Stimulated activated CD8-positive, alpha-beta memory T cell treated with anti-CD3 and anti-CD28 coated beads, Interleukin-15, amount 100 ng/mL, for 1 hour (primary cell): ENCODE data around the gene IMPDH1.
A peak's percentile ranks its signal among the peaks of the same experiment; 100 is the strongest.

ENCODE experiments used
- DNase-seq: peaks from one replicate; pipeline ENCODE4 v3.0.0-alpha.2; 2020; ENCODE audit warnings: low read depth

The IMPDH1 gene

DNA sequence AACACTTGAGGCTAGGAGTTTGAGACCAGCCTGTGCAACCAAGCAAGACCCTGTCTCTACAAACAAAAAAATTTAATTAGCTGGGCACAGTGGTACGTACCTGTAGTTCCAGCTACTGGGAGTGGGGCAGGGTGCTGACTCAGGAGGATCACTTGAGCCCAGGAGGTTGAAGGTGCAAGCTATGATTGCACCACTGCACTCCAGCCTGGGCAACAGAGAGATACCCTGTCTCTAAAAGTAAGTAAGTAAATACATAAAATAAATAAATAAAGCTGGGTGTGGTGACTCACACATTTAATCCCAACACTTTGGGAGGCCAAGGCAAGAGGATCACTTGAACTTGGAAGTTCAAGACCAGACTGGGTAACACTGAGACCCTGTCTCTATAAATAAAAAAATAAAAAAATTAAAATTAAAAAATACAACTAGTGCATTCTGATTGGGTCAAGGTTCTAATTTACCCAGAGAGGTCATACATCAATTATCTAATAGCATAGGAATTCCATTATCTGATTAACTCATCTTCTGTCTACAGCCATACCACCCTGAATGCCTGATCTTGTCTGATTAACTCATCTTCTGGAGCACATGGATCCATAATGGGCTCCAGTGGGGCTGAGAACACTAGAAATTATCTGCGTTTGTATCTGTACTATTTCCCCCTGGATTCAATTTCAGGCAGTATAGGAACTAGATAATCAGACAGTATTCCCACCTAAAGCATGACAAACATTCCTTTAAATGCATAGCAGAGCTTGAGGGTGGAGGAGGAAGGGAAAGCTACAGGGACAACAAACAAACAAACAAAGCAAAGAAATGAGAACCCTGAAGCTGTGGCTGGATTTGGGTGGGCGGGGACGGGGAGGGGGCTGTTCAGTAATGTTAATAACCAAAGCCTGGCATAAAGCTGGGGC is 24.9 kb upstream of the IMPDH1 start:
- no peak for DNase-seq

DNA sequence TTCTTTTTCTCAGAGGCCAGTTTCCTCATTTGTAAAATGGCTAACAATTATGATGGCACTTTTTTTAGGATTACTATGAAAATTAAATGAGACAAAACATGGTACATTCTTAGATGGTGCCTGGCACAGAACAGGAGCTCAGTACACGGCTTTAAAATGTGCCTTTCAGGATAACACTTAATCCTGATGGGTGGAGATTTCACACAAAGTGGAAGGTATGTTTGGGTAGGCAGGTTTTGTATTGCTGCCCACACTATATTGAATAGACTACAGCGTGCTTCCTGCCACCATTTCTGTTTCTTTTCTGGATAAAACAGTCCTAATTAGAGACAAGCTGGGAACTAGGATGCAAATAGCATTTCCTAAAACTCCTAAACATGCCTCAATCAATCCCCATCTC is 22.0 kb upstream of the IMPDH1 start:
- DNase-seq, result no peak

DNA sequence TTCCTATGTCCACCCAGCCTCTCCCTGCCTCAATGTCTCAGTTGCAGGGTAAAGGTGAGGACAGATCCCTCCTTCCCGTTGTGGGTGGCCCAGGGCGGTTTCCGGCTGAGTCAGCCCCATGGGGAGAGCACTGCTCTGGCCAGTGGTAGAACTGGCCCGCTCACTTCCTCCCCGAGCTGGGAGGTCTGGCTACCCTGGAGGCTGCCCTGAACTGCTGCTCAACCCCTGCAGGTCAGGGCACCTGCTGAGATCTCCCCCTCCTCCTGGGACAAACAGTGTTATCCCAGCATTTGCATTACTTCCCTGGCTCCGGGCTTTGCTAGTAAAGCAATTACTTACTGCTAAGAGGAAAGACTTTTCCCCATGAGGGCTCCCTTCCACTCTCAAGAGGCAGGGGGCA is 21.4 kb upstream of the IMPDH1 start:
- no peak for DNase-seq

DNA sequence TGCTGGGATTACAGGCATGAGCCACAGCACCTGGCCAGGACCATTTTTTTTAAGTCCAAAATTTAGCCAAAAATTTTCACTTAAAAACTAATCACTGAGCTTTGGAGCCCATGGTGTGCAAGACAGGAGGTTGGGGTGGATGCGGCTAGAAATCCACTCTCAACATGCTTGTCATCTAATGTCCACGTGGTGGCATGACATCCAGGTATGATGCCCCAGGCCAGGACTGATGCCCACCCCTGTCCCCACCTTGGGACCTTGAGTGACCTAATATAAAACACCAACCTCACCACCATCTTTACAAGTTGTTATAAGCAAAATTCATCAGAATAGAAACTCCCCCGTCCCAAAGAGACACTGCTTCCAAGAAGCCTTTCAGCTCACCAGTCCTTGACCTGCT is 20.4 kb upstream of the IMPDH1 start:
- no peak for DNase-seq

DNA sequence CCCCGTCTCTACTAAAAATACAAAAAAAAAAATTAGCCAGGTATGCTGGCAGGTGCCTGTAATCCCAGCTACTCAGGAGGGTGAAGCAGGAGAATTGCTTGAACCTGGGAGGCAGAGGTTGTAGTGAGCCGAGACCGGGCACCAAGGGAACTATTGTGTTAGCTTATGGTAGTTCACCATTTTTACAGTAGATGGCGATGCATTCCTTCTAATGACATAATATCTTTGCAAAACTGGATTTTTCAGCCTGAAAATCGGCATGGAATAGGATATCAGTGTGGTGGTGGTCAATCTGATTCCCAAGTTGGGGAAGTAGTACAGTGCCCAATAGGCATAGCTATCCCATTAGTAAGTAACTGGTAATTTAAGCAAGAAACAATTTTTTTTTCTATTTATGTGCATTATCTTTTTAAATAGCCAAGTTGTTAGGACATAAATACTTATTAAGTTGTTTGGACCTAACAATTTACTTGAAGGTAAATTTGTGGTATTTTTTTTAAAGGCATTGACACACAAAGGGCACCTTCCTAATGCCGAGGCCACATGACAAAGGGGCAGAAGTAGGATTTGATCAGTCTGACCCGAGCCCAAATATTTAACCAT is 17.6 kb upstream of the IMPDH1 start:
- DNase-seq, result no peak

DNA sequence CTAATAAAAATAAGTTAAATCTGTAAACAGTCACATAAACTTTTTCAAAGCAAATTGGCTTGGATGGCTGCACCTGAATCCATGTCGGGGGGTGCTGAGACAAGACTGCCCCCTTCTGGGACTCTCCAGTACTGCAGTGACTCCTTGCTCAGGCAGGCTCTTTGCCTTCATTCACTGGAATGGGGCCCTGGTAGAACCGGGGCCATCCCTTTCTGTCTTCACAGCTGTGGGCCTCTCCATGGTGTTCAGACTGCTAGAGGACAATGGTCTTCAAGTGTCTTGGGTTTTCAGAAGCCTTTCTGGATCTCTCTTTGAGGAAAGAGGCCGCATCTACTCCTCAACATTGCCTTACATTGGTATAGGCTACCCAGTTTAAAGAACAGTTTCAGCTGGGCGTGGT is 16.1 kb upstream of the IMPDH1 start:
- peak; percentile 82 for DNase-seq

DNA sequence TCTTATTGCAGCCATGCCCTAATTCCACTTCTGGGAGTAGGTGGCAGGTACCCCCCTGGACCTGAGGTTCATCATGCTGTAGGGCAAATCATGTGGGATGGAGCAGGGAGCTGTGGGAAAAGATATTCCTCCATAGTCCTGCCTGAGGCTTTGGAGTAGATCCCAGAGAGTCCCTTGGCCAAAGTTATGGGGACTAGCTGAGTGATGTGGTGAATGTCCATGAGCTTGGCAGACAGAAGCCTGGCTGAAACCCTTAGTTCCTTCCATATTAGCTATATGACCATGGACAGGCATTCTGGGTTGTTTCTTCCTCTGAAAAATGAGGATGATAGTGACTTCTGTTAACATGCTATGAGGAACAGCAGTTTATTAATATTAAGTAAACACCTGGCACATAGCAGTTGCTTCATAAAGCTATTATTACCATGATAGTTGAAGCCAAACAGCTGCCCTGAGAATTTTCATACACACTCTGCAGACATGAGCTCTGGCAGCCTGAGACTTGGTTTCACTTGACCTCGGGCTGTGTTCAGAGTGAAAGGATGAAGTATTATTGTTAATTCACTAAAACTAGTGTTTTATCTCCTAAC is 15.0 kb upstream of the IMPDH1 start:
- DNase-seq, result no peak

DNA sequence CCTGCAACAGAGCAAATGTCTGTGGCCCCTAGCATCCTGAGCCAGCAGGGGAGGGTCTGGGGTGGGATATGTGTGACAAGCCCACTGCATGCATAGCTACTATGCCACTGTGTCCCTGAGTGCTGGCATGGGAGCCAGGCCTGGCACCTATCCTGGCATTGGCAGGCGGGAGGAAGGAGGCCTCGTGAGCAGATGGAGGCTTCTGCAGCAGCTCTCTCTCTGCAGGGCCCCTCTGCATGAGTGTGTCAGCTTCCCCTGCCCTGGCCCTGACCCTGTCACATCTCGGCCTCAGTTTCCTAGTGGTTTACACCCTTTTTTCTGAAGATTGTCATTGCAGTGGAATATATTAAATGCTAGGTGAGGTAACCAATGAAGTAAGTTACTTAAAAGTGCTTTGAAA is 13.1 kb upstream of the IMPDH1 start:
- DNase-seq, result no peak

DNA sequence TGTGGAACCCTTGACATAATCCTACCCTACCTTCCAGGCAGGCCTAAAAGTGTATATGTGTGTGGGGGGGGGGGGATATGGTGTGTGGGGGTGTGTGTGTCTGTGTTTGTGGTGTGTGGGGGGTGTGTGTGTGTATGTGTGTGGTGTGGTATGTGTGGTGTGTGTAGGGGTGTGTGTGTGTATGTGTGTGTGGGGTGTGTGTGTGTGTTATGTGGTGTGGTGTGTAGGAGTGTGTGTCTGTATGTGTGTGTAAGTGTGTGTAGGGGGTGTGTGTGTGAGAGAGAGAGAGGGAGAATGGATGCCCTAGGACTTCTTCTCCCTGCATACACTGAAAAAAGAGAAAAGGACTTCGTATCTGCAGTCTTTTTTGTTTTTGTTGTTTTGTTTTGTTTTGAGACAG is 12.3 kb upstream of the IMPDH1 start:
- no peak for DNase-seq

DNA sequence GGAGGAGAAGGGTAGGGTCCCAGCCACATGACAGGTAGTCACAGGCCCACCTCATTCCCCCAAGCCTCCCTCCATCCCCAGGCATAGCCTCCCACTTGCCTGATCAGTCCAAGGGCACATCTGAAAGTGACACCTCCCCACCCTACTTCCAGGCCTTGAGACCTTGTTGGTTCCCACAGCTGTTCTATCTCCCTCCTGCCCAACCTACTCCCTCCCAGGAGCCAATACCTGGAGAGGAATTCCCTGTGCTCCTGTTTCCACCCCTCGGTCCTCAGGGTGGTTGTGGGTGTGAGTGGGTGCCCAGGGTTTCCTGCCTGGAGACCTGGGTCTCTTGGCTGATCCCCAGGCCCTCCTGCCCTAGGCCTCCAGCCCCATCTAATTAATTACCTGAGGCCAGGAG is 11.6 kb upstream of the IMPDH1 start:
- DNase-seq, result no peak

DNA sequence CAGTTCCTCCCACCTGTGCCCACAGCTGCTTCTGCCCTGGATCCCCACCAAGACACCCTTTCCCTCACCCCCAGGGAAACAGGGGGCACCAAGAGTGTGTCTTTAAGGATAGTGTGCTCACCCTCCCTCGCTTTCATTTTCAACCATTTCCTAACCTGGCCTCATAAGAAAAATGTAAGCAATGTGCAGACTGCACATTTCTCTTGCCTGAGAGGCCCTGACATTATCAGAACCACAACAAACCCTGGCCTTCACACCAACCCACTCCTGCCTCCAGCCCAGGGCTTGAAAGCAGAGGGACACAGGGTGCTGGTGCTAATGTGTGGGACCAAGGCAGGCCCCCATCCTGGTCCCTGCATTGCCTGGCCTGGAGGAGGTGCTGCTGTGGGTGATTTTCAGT is 11.0 kb upstream of the IMPDH1 start:
- DNase-seq, result no peak

DNA sequence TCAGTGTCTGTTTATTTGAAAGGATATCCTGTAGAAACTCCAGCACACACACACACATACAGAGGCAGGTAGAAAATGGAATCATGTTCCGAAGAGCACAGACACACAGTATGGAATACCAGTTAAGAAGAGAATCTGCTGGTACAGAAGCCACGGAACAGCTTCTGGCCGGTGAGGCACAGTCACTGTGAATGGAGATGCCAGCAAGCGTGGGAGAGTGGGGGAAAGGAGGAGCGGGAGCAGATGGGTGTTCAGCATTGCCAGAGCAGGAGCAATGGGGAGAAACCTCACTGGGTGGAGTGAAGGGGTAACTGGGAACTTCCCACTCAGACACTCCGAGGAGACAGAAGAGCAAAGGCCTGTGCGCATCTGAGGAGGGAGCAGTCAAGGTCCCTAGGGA is 9.5 kb upstream of the IMPDH1 start:
- DNase-seq, result no peak

DNA sequence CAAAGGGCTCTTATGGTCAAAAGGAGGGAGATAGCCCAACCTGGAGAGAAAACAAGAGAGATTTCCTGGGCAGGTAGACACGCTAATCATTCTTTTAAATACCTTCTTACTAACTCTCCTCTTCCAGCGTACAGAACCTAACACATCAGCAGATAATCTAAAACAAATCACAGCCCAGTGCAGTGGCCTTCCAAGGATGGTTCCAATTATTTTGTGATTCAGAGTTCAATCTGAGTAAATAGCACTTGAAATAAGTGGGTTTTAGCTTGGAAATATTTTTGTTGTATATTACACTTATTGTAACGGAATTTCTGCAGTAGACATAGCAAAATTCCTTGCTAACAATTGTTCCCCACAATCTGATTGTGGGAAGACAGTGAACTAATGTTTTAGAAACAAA is 7.3 kb upstream of the IMPDH1 start:
- DNase-seq, result no peak

DNA sequence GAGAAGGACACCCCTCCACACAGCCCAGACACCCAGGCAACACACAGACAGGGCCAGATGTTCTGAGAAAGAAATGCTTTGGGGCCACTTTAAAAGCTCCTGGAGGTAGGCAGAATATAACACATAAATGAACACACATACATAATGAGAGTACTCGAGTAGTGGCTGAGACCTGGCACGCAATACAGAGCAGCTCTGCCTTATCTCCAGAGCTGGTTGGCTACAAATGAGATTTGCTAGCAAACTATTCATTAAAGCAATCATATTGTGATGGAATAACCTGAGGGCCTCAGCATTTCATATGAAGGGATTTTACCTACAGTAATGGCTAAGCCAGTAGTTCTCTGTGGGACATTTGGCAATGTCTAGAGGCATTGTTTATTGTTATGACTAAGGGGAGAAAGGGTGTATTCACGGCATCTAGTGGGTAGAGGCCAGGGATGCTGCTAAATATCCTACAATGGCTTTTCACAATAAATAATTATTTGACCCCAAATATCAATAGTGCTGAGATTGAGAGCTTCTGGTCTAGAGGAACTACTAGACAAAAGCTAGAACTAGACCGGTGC is 5.5 kb upstream of the IMPDH1 start:
- DNase-seq, result no peak

DNA sequence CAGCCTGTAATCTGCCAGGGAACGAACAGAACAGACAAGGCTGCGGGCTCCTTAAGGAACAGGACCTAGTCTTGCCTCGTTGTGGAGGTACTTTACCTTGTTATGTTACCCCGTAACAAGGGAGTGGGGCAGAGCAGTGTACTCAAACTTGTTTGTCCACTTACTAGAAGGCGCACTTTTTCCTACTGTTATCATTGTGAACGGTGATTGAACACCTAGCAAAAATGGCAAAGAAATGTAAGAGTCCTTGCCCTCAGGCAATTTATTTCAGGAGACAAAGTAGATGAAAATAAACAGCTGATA is 620 bp upstream of the IMPDH1 start:
- DNase-seq, result no peak

DNA sequence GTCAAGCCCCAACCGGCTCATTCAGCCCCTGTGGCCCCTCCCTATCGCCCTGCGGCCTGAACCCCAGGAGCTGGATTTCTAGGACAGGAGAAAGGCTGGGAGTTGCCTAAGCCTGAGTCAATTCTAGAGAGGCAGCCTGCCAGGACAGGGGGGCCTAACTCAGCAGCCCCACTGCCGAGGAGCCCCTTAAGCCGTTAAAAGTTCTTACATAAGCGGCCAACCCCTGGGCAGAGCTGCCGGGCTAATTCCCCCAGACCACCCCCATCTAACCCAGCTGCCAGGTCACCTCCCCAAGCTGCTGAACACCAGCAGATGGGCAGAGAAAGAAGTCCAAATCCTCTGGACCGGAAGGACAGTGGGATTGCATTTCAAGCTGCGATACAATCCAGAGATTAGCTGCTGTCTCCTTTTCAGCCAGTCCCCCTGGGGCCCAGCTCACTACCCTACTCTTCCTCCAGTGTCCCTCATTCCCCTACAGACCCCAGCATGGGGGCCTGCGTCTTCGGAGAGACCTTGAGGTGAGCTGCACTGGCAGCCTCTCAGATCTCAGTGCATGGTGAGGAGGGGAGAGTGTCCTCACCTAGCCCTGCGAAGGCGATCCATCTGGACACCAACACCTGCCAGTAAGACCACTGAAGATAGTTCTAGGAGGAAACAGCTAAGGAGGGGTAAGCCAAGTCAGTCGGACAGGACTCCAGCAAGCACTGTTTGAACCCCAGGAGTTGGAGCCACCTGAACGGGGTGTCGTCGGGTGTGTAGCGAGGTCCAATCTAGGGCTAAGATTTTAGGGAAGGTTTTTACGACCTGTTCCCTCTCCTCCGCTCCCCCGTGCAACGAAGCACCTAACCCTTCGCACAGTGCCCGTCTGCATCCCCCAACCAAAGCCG is 830 bp downstream of the IMPDH1 start:
- no peak for DNase-seq

DNA sequence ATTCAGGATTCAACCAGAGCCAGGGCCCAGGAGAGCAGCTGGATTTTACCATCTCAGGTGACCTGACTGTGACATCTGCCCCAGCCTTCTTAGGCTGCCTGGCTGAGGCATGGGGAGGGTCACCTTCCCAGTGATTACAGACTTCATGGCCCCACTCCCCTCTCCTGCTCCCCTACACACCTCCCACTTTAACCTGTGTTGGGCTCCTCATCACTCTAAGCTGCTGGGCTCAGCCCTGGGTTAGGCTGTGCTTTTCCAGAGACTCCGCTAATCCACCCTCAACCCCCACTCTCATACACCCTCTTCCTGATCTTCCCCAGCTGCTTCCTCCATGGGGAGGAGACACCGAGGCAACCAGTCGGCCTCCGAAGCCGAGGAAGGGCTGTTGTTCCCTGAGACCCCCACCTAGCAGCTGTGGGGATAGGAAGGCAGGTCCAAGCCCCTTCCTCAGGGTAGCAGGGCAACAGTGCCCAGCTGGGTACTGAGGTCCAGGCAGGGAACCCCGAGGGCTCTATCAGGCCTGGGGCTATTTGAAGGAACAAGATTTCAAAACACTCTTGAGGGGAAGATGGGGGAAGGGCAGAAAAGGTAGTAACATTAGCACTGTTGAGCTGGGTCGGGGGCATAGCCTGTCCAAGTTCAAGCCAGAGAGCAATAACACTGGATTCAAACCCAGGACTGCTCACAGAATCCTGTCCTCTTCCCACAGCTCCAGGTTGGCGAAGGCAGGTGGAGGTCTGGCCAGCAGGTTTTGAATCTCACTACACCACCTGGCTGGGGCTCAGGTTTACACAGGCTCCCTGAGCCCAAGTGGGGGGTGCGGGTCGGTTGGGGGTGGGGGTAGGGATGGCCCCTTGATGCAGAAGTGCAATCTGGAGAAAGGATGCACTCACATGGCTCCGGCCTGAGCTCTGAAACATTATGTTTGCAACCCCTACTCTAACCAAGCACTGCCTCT is 1.8 kb downstream of the IMPDH1 start:
- DNase-seq, result no peak

DNA sequence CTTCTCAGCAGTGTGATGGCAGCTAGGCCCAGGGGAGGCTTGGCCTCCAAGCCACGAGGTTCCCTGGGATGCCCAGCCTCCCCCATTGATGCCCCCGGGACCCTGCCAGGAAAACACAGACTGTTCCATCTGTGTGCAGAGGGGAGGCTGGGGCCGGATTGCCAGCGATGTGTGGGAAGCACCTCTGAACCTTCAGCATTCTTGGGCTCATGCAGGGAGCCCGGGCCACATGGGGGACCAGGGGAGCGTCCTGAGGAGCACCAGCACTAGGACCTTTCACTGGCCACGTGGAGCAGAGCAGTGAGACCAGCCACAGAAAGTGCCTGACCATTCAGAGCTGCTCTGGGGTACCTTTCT is 2.6 kb downstream of the IMPDH1 start:
- DNase-seq, result no peak

DNA sequence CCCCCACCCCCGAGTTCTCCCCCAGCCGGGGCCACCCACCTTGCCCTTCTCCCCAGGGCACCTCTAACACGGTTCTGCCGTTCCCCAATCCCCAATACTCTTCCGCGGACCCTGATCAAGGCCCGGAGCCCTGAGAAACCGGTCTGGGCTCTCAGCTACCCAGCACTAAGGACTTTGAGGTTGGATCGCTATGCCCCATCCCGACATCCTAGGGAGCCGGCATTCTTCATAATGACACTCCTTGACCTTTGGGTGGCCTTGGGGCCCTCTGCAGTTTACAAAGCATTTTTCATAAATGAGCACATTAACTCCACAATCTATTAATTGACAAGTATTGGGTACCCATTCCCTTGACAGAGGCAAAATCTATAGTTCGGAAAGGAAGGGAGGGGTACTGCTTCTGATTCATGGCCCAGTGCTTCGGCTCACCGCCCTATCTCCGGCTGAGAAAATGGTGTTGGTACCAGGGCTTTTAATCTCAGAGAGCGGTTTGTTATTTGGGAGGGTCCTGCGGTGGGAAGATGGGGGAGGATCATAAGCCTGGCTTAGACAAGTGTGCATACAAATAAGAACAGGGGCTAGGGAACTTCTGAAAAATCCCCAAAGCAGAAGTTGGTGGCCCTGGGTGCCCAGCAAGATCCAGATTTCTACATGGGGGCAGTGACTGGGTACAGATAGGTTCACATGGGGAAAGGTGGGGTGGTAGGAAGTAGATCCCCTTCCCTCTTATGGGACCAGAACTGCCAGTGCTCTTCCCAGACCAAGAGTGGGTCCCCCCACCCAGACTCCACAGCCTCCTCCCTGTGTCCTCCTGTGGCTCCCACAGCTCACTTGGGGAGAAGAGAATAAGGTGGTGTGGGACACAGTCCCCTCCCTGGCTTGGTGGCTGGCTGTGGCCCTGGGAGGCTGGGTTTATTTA is 3.2 kb downstream of the IMPDH1 start:
- no peak for DNase-seq
